ENCODE data around the gene ZSCAN26. TPM values are rescaled to one million over a fixed set of nuclear protein-coding genes. Genes with fewer than 3 reads are reported as not detected.
A peak's percentile ranks its signal among the peaks of the same experiment; 100 is the strongest.

Gene ZSCAN26
- polyA plus RNA-seq, 1 donor from 2014 or later = 91.2 TPM

- Histone ChIP-seq H3K9me3 (ENCODE audit: low read length) (no peaks in the 10 kb centered on the region), H3K79me2 (replicated peaks; ENCODE audit: insufficient read depth, low read length) (peaks cover 32% of the 10 kb centered on the region), H3K4me2 (ENCODE audit: low read length) (peak overlapping the region; percentile 91), H3K36me3 (ENCODE audit: insufficient read depth, low read length) (peaks cover 10% of the 10 kb centered on the region), H2AFZ (ENCODE audit: low read depth, low read length) (no peak overlapping the region), H3F3A (ENCODE audit: insufficient read depth, low read length, poor library complexity, severe bottlenecking) (peaks cover 4% of the 10 kb centered on the region), H3K9ac (ENCODE audit: low read length) (no peak overlapping the region), H3K27me3 (ENCODE audit: insufficient read depth, low read depth, low read length) (no peaks in the 10 kb centered on the region), H4K20me1 (ENCODE audit: insufficient read depth) (no peaks in the 10 kb centered on the region), H3K4me3 (ENCODE audit: low read length) (peak overlapping the region; percentile 88), H3K9me2 (ENCODE audit: insufficient read depth, low read length) (no peaks in the 10 kb centered on the region), H3K27ac (ENCODE audit: low read length) (no peak overlapping the region)
- TF ChIP-seq RAD21 (conservative IDR thresholded peaks at IDR 0.05) (no peak), CTCF (IDR thresholded peaks at IDR 0.05; ENCODE audit: poor library complexity, severe bottlenecking) (no peak), REST (IDR thresholded peaks at IDR 0.05; ENCODE audit: borderline replicate concordance) (no peak), EZH2 (IDR thresholded peaks at IDR 0.05; ENCODE audit: borderline replicate concordance, insufficient read depth, low read length, poor library complexity, severe bottlenecking) (no peak), MXI1 (conservative IDR thresholded peaks at IDR 0.05; ENCODE audit: poor library complexity, severe bottlenecking) (no peak), SMC3 (conservative IDR thresholded peaks at IDR 0.05; ENCODE audit: poor library complexity) (no peak), POLR2AphosphoS5 (IDR thresholded peaks at IDR 0.05) (no peak), EP300 (conservative IDR thresholded peaks at IDR 0.05; ENCODE audit: poor library complexity, severe bottlenecking) (no peak), TAF1 (IDR thresholded peaks at IDR 0.05; ENCODE audit: low read depth) (no peak)
Observed at GRCh38 chr6:28282926-28283325, 16.0 kb downstream of the ZSCAN26 start.

GRCh38 chr6:28291573-28291972, 24.6 kb downstream of the ZSCAN26 start:
- peaks cover 7% of the 10 kb centered on the region for H3K36me3 ChIP-seq (ENCODE audit: insufficient read depth, low read length)
- no peaks in the 10 kb centered on the region for H4K20me1 ChIP-seq (ENCODE audit: insufficient read depth)
- no peak overlapping the region for H3K4me2 ChIP-seq (ENCODE audit: low read length)
- H3F3A ChIP-seq (ENCODE audit: insufficient read depth, low read length, poor library complexity, severe bottlenecking) = no peaks in the 10 kb centered on the region
- H3K9me2 ChIP-seq (ENCODE audit: insufficient read depth, low read length) = no peaks in the 10 kb centered on the region
- H3K9me3 ChIP-seq (ENCODE audit: low read length) = no peaks in the 10 kb centered on the region
- no peak overlapping the region for H3K4me3 ChIP-seq (ENCODE audit: low read length)
- H3K9ac ChIP-seq (ENCODE audit: low read length) = no peak overlapping the region
- no peaks in the 10 kb centered on the region for H3K79me2 ChIP-seq (replicated peaks; ENCODE audit: insufficient read depth, low read length)
- TF ChIP-seq EZH2 (IDR thresholded peaks at IDR 0.05; ENCODE audit: borderline replicate concordance, insufficient read depth, low read length, poor library complexity, severe bottlenecking) (no peak), TAF1 (IDR thresholded peaks at IDR 0.05; ENCODE audit: low read depth) (no peak), MXI1 (conservative IDR thresholded peaks at IDR 0.05; ENCODE audit: poor library complexity, severe bottlenecking) (no peak), EP300 (conservative IDR thresholded peaks at IDR 0.05; ENCODE audit: poor library complexity, severe bottlenecking) (no peak), POLR2AphosphoS5 (IDR thresholded peaks at IDR 0.05) (no peak), RAD21 (conservative IDR thresholded peaks at IDR 0.05) (no peak), REST (IDR thresholded peaks at IDR 0.05; ENCODE audit: borderline replicate concordance) (no peak), SMC3 (conservative IDR thresholded peaks at IDR 0.05; ENCODE audit: poor library complexity) (no peak), CTCF (IDR thresholded peaks at IDR 0.05; ENCODE audit: poor library complexity, severe bottlenecking) (no peak)
- no peak overlapping the region for H2AFZ ChIP-seq (ENCODE audit: low read depth, low read length)
- H3K27me3 ChIP-seq (ENCODE audit: insufficient read depth, low read depth, low read length) = no peaks in the 10 kb centered on the region
- H3K27ac ChIP-seq (ENCODE audit: low read length) = no peak overlapping the region
